ENCODE data around the gene ZFP36L2.

Gene ZFP36L2

GRCh38 chr2:43226558-43226954 lies at the start of gene ZFP36L2:
ZFP36L2 (minus strand) TSS chr2:43226606; CDS start chr2:43226315, 291 bp downstream.
- H3K27ac ChIP-seq (ENCODE audit: low read depth, low read length), result peak within 1 kb of the TSS; percentile 95
- H3K4me1 ChIP-seq (ENCODE audit: control insufficient read depth, low read length), result peaks cover 60% of the 10 kb centered on the region
- peaks cover 69% of the 10 kb centered on the region for H3K79me2 ChIP-seq (ENCODE audit: control insufficient read depth, low read length)

GRCh38 chr2:43274721-43275120 lies 48.3 kb upstream of the ZFP36L2 start:
- Histone ChIP-seq H3K9me2 (replicated peaks; ENCODE audit: control insufficient read depth, low read length) (no peaks in the 10 kb centered on the region), H3F3A (ENCODE audit: control insufficient read depth, insufficient read depth) (no peaks in the 10 kb centered on the region), H3K27ac (ENCODE audit: low read depth, low read length) (no peak overlapping the region)

More at GRCh38 chr2:43226558-43226954, at the start of gene ZFP36L2:
- no peaks in the 10 kb centered on the region for H3K9me2 ChIP-seq (replicated peaks; ENCODE audit: control insufficient read depth, low read length)
- no peaks in the 10 kb centered on the region for H3K9me3 ChIP-seq (ENCODE audit: control insufficient read depth, insufficient read depth, low read length)
- peaks cover 7% of the 10 kb centered on the region; the same call in 1 of the 2 replicates for H4K20me1 ChIP-seq (ENCODE audit: control insufficient read depth, insufficient read depth, low read depth, low read length)
- H3K4me3 ChIP-seq (ENCODE audit: low read length), result peak within 1 kb of the TSS; percentile 93
- H3F3A ChIP-seq (ENCODE audit: control insufficient read depth, insufficient read depth), result peaks cover 56% of the 10 kb centered on the region
- H3K36me3 ChIP-seq (ENCODE audit: control insufficient read depth, low read length), result peaks cover 70% of the 10 kb centered on the region
- TF ChIP-seq EZH2phosphoT487 (IDR thresholded peaks at IDR 0.05; ENCODE audit: borderline replicate concordance, low read length), result no peak
- no peak for TF ChIP-seq CTCF (IDR thresholded peaks at IDR 0.05; ENCODE audit: low read depth, low read length, poor library complexity, severe bottlenecking)
- H3K4me2 ChIP-seq (ENCODE audit: low read length), result peak within 1 kb of the TSS; percentile 87
- H3K27me3 ChIP-seq (ENCODE audit: control insufficient read depth, low read length), result no peaks in the 10 kb centered on the region

GRCh38 chr2:43274055-43274454 lies 47.6 kb upstream of the ZFP36L2 start:
- H3K27ac ChIP-seq (ENCODE audit: low read depth, low read length), result no peak overlapping the region
- no peaks in the 10 kb centered on the region for H3K27me3 ChIP-seq (ENCODE audit: control insufficient read depth, low read length)
- TF ChIP-seq EZH2phosphoT487 (IDR thresholded peaks at IDR 0.05; ENCODE audit: borderline replicate concordance, low read length), result no peak
- no peak for TF ChIP-seq CTCF (IDR thresholded peaks at IDR 0.05; ENCODE audit: low read depth, low read length, poor library complexity, severe bottlenecking)
- no peak overlapping the region for H3K4me2 ChIP-seq (ENCODE audit: low read length)
- no peaks in the 10 kb centered on the region for H3K4me1 ChIP-seq (ENCODE audit: control insufficient read depth, low read length)
- no peaks in the 10 kb centered on the region for H3K9me2 ChIP-seq (replicated peaks; ENCODE audit: control insufficient read depth, low read length)
- H3K36me3 ChIP-seq (ENCODE audit: control insufficient read depth, low read length), result peaks cover 3% of the 10 kb centered on the region; the same call in 1 of the 2 replicates
- H3K79me2 ChIP-seq (ENCODE audit: control insufficient read depth, low read length), result no peaks in the 10 kb centered on the region
- no peaks in the 10 kb centered on the region for H3F3A ChIP-seq (ENCODE audit: control insufficient read depth, insufficient read depth)
- H3K4me3 ChIP-seq (ENCODE audit: low read length), result no peak overlapping the region
- no peaks in the 10 kb centered on the region for H4K20me1 ChIP-seq (ENCODE audit: control insufficient read depth, insufficient read depth, low read depth, low read length)
- H3K9me3 ChIP-seq (ENCODE audit: control insufficient read depth, insufficient read depth, low read length), result no peaks in the 10 kb centered on the region

More at GRCh38 chr2:43274721-43275120, 48.3 kb upstream of the ZFP36L2 start:
- Histone ChIP-seq H3K4me1 (ENCODE audit: control insufficient read depth, low read length) (no peaks in the 10 kb centered on the region), H3K4me2 (ENCODE audit: low read length) (no peak overlapping the region), H3K36me3 (ENCODE audit: control insufficient read depth, low read length) (peaks cover 3% of the 10 kb centered on the region; the same call in 1 of the 2 replicates), H4K20me1 (ENCODE audit: control insufficient read depth, insufficient read depth, low read depth, low read length) (no peaks in the 10 kb centered on the region), H3K4me3 (ENCODE audit: low read length) (no peak overlapping the region), H3K9me3 (ENCODE audit: control insufficient read depth, insufficient read depth, low read length) (no peaks in the 10 kb centered on the region), H3K79me2 (ENCODE audit: control insufficient read depth, low read length) (no peaks in the 10 kb centered on the region), H3K27me3 (ENCODE audit: control insufficient read depth, low read length) (no peaks in the 10 kb centered on the region)
- no peak for TF ChIP-seq CTCF (IDR thresholded peaks at IDR 0.05; ENCODE audit: low read depth, low read length, poor library complexity, severe bottlenecking)
- TF ChIP-seq EZH2phosphoT487 (IDR thresholded peaks at IDR 0.05; ENCODE audit: borderline replicate concordance, low read length), result no peak

Data from DOHH2 (cell line).